Activated CD4-positive, alpha-beta memory T cell treated with anti-CD3 and anti-CD28 coated beads, Interleukin-2, amount 10 ng/mL, durations not matched to agents 7 days and 5 days (primary cell): ENCODE results near the gene LDLRAD4. TPM values are rescaled to one million over a fixed set of nuclear protein-coding genes. Genes with fewer than 3 reads are reported as not detected.
"Not testable (repeated sequence)": the region's sequence is repeated elsewhere in the genome, so short reads cannot be mapped to it uniquely, and the experiment has no call there.

Source experiments
- CTCF ChIA-PET: fragments of 350-600 bp; sonication (Branson Sonifier 250); formaldehyde crosslinking; loops from one replicate; lab custom pipeline; 2021; ENCODE audit warnings: antibody characterized with exemption, inconsistent platforms; lab: Charles Lee
- POLR2A ChIA-PET: fragments of 350-600 bp; sonication (Branson Sonifier 250); formaldehyde crosslinking; loops from one replicate; lab custom pipeline; 2021; ENCODE audit warnings: antibody characterized with exemption; lab: Charles Lee
- DNase-seq: peaks from one replicate; pipeline ENCODE4 v3.0.0-alpha.2; 2020
- H3K27ac Mint-ChIP-seq: one replicate; pipeline ENCODE4 v1.8.0; 2021; ENCODE audit warnings: mild to moderate bottlenecking, mixed read lengths
- H3K27me3 Mint-ChIP-seq: one replicate; pipeline ENCODE4 v1.8.0; 2021; ENCODE audit warnings: mixed read lengths
- H3K36me3 Mint-ChIP-seq: one replicate; pipeline ENCODE4 v1.8.0; 2021; ENCODE audit warnings: low read depth, mixed read lengths
- H3K4me1 Mint-ChIP-seq: one replicate; pipeline ENCODE4 v1.8.0; 2021; ENCODE audit warnings: mixed read lengths
- H3K4me3 Mint-ChIP-seq: one replicate; pipeline ENCODE4 v1.8.0; 2021; ENCODE audit warnings: mild to moderate bottlenecking, mixed read lengths
- H3K9me3 Mint-ChIP-seq: one replicate; pipeline ENCODE4 v1.8.0; 2021; ENCODE audit warnings: mixed read lengths
- total RNA-seq, 2 experiments: library from RNA; stranded (reverse); gene quantifications; one replicate each; pipeline ENCODE4 v1.2.3, GENCODE V29; 2021

The LDLRAD4 gene
- total RNA-seq, 2 experiments from 2014 or later, result 19.1 to 22.4 TPM

GRCh38 chr18:13321923-13322322 is 103.4 kb downstream of the LDLRAD4 start:
- DNase-seq, result no peak
- no peaks in the 10 kb centered on the region for H3K9me3 Mint-ChIP-seq
- H3K36me3 Mint-ChIP-seq, result no peaks in the 10 kb centered on the region
- ChIA-PET CTCF (no interaction called here), POLR2A (no interaction called here)
- H3K27ac Mint-ChIP-seq, result no peak overlapping the region
- H3K4me3 Mint-ChIP-seq, result no peak overlapping the region
- H3K27me3 Mint-ChIP-seq, result no peaks in the 10 kb centered on the region
- H3K4me1 Mint-ChIP-seq, result no peaks in the 10 kb centered on the region

GRCh38 chr18:13323186-13323585 is 104.6 kb downstream of the LDLRAD4 start:
- H3K4me3 Mint-ChIP-seq, result no peak overlapping the region
- ChIA-PET CTCF (interaction anchor here (0.9 kb wide), 1 partner anchor 107 kb away, joined by 4 read pairs; no protein-coding TSS in a partner anchor), POLR2A (no interaction called here)
- DNase-seq, result no peak
- no peaks in the 10 kb centered on the region for H3K36me3 Mint-ChIP-seq
- H3K4me1 Mint-ChIP-seq, result no peaks in the 10 kb centered on the region
- H3K27me3 Mint-ChIP-seq, result no peaks in the 10 kb centered on the region
- no peaks in the 10 kb centered on the region for H3K9me3 Mint-ChIP-seq
- H3K27ac Mint-ChIP-seq, result no peak overlapping the region

GRCh38 chr18:13324880-13325279 is 106.3 kb downstream of the LDLRAD4 start:
- H3K4me1 Mint-ChIP-seq, result no peaks in the 10 kb centered on the region
- no peaks in the 10 kb centered on the region for H3K36me3 Mint-ChIP-seq
- H3K4me3 Mint-ChIP-seq, result no peak overlapping the region
- ChIA-PET CTCF (no interaction called here), POLR2A (no interaction called here)
- H3K27me3 Mint-ChIP-seq, result no peaks in the 10 kb centered on the region
- no peaks in the 10 kb centered on the region for H3K9me3 Mint-ChIP-seq
- no peak for DNase-seq
- no peak overlapping the region for H3K27ac Mint-ChIP-seq

GRCh38 chr18:13328213-13328612 is 109.7 kb downstream of the LDLRAD4 start:
- H3K27ac Mint-ChIP-seq, result no peak overlapping the region
- ChIA-PET CTCF (no interaction called here), POLR2A (no interaction called here)

GRCh38 chr18:13330996-13331395 is 112.4 kb downstream of the LDLRAD4 start:
- no peaks in the 10 kb centered on the region for H3K36me3 Mint-ChIP-seq
- POLR2A ChIA-PET, result no interaction called here
- no peak for DNase-seq
- H3K27me3 Mint-ChIP-seq, result peaks cover 8% of the 10 kb centered on the region
- no peak overlapping the region for H3K4me3 Mint-ChIP-seq
- H3K4me1 Mint-ChIP-seq, result no peaks in the 10 kb centered on the region
- peaks cover 2% of the 10 kb centered on the region for H3K9me3 Mint-ChIP-seq
- H3K27ac Mint-ChIP-seq, result no peak overlapping the region
- CTCF ChIA-PET, result no interaction called here

More at GRCh38 chr18:13328213-13328612, 109.7 kb downstream of the LDLRAD4 start:
- Mint-ChIP-seq H3K27me3 (peaks cover 3% of the 10 kb centered on the region), H3K4me3 (no peak overlapping the region), H3K9me3 (no peaks in the 10 kb centered on the region), H3K36me3 (no peaks in the 10 kb centered on the region), H3K4me1 (no peaks in the 10 kb centered on the region)
- no peak for DNase-seq

- Mint-ChIP-seq H3K27me3 (peaks cover 8% of the 10 kb centered on the region), H3K4me1 (no peaks in the 10 kb centered on the region), H3K4me3 (no peak overlapping the region), H3K36me3 (no peaks in the 10 kb centered on the region), H3K27ac (no peak overlapping the region), H3K9me3 (peaks cover 2% of the 10 kb centered on the region)
- CTCF ChIA-PET, result no interaction called here
- no peak for DNase-seq
- POLR2A ChIA-PET, result no interaction called here
These were observed 113.3 kb downstream of the LDLRAD4 start for GRCh38 chr18:13331846-13332245.

- Mint-ChIP-seq H3K9me3 (peaks cover 2% of the 10 kb centered on the region), H3K4me1 (no peaks in the 10 kb centered on the region), H3K4me3 (no peak overlapping the region), H3K27me3 (peaks cover 8% of the 10 kb centered on the region), H3K36me3 (no peaks in the 10 kb centered on the region), H3K27ac (no peak overlapping the region)
- ChIA-PET CTCF (no interaction called here), POLR2A (no interaction called here)
- DNase-seq, result no peak
These were observed 114.3 kb downstream of the LDLRAD4 start for GRCh38 chr18:13332874-13333273.

GRCh38 chr18:13335903-13336302 is 117.3 kb downstream of the LDLRAD4 start:
- ChIA-PET POLR2A (no interaction called here), CTCF (no interaction called here)
- peaks cover 3% of the 10 kb centered on the region for H3K36me3 Mint-ChIP-seq
- no peak overlapping the region for H3K4me3 Mint-ChIP-seq
- H3K27me3 Mint-ChIP-seq, result peaks cover 21% of the 10 kb centered on the region
- no peak overlapping the region for H3K27ac Mint-ChIP-seq
- H3K4me1 Mint-ChIP-seq, result no peaks in the 10 kb centered on the region
- DNase-seq, result no peak
- H3K9me3 Mint-ChIP-seq, result peaks cover 4% of the 10 kb centered on the region

- no peak for DNase-seq
- Mint-ChIP-seq H3K4me3 (no peak overlapping the region), H3K9me3 (peaks cover 4% of the 10 kb centered on the region), H3K27me3 (peaks cover 20% of the 10 kb centered on the region), H3K36me3 (peaks cover 3% of the 10 kb centered on the region), H3K4me1 (no peaks in the 10 kb centered on the region), H3K27ac (no peak overlapping the region)
- ChIA-PET POLR2A (no interaction called here), CTCF (no interaction called here)
These were observed 118.3 kb downstream of the LDLRAD4 start for GRCh38 chr18:13336841-13337240.

GRCh38 chr18:13337369-13337768 is 118.8 kb downstream of the LDLRAD4 start:
- POLR2A ChIA-PET, result no interaction called here
- no peak for DNase-seq

GRCh38 chr18:13338318-13338717 is 119.8 kb downstream of the LDLRAD4 start:
- POLR2A ChIA-PET, result no interaction called here
- peaks cover 3% of the 10 kb centered on the region for H3K36me3 Mint-ChIP-seq
- DNase-seq, result no peak
- H3K4me1 Mint-ChIP-seq, result no peaks in the 10 kb centered on the region
- no peak overlapping the region for H3K27ac Mint-ChIP-seq
- CTCF ChIA-PET, result no interaction called here
- H3K27me3 Mint-ChIP-seq, result peaks cover 19% of the 10 kb centered on the region
- peaks cover 4% of the 10 kb centered on the region for H3K9me3 Mint-ChIP-seq
- no peak overlapping the region for H3K4me3 Mint-ChIP-seq

More at GRCh38 chr18:13337369-13337768, 118.8 kb downstream of the LDLRAD4 start:
- Mint-ChIP-seq H3K9me3 (peaks cover 4% of the 10 kb centered on the region), H3K4me1 (no peaks in the 10 kb centered on the region), H3K27ac (no peak overlapping the region), H3K36me3 (peaks cover 3% of the 10 kb centered on the region), H3K4me3 (no peak overlapping the region), H3K27me3 (peaks cover 19% of the 10 kb centered on the region)
- CTCF ChIA-PET, result no interaction called here

GRCh38 chr18:13339653-13340052 is 121.1 kb downstream of the LDLRAD4 start:
- no peak overlapping the region for H3K27ac Mint-ChIP-seq
- H3K4me1 Mint-ChIP-seq, result no peaks in the 10 kb centered on the region
- H3K4me3 Mint-ChIP-seq, result no peak overlapping the region
- DNase-seq, result no peak
- ChIA-PET CTCF (no interaction called here), POLR2A (no interaction called here)
- H3K27me3 Mint-ChIP-seq, result peaks cover 19% of the 10 kb centered on the region
- peaks cover 5% of the 10 kb centered on the region for H3K9me3 Mint-ChIP-seq
- peaks cover 3% of the 10 kb centered on the region for H3K36me3 Mint-ChIP-seq

- H3K27me3 Mint-ChIP-seq, H3K4me1 Mint-ChIP-seq, H3K27ac Mint-ChIP-seq, POLR2A ChIA-PET, H3K4me3 Mint-ChIP-seq, CTCF ChIA-PET, DNase-seq: not testable (repeated sequence)
- peaks cover 12% of the 10 kb centered on the region for H3K36me3 Mint-ChIP-seq
- H3K9me3 Mint-ChIP-seq, result peaks cover 25% of the 10 kb centered on the region
These were observed 127.9 kb downstream of the LDLRAD4 start for GRCh38 chr18:13346449-13346848.

- no peak overlapping the region for H3K27ac Mint-ChIP-seq
- DNase-seq, result no peak
- H3K36me3 Mint-ChIP-seq, result peaks cover 11% of the 10 kb centered on the region
- ChIA-PET POLR2A (interaction anchor here (1.0 to 1.6 kb wide), 2 partner anchors 10 to 43 kb away, joined by 3 read pairs; no protein-coding TSS in a partner anchor), CTCF (interaction anchor here (1.1 to 1.5 kb wide), 2 partner anchors 26 to 137 kb away, joined by 3 to 5 read pairs; no protein-coding TSS in a partner anchor)
- H3K4me1 Mint-ChIP-seq, result peaks cover 10% of the 10 kb centered on the region
- H3K4me3 Mint-ChIP-seq, result no peak overlapping the region
- H3K27me3 Mint-ChIP-seq, result no peaks in the 10 kb centered on the region
- H3K9me3 Mint-ChIP-seq, result peaks cover 10% of the 10 kb centered on the region
These were observed 134.7 kb downstream of the LDLRAD4 start for GRCh38 chr18:13353084-13353823.
